Fibroblast of pulmonary artery (primary cell): ENCODE data around the gene OSM.

Experiments
- DNase-seq: peaks from one replicate; pipeline ENCODE4 v3.0.0-alpha.2; 2010; ENCODE audit warnings: low read depth
- H3K4me3 ChIP-seq: replicated peaks from 2 replicates; pipeline ENCODE4 v1.5.1; 2011; ENCODE audit warnings: low read depth, mild to moderate bottlenecking, control low read depth, low read length, moderate library complexity
- CTCF ChIP-seq: IDR thresholded peaks from 2 replicates; pipeline ENCODE4 v1.5.1; 2011; ENCODE audit warnings: mild to moderate bottlenecking, control low read depth, low read length, inconsistent platforms; ENCODE audit errors: missing control alignments

OSM gene

GRCh38 chr22:30277547-30278344 is 11.1 kb upstream of the OSM start:
- peak; percentile 93 for DNase-seq
- no peak for TF ChIP-seq CTCF
- peak overlapping the region; percentile 22 for H3K4me3 ChIP-seq

- no peak overlapping the region for H3K4me3 ChIP-seq
- no peak for TF ChIP-seq CTCF
- no peak for DNase-seq
These were observed 9.4 kb upstream of the OSM start for GRCh38 chr22:30276039-30276438.

GRCh38 chr22:30275625-30276024 is 9.0 kb upstream of the OSM start:
- DNase-seq, result no peak
- no peak overlapping the region for H3K4me3 ChIP-seq
- no peak for TF ChIP-seq CTCF

GRCh38 chr22:30274437-30274812 is 7.8 kb upstream of the OSM start:
- TF ChIP-seq CTCF, result no peak
- DNase-seq, result no peak
- H3K4me3 ChIP-seq, result no peak overlapping the region

- no peak for DNase-seq
- no peak for TF ChIP-seq CTCF
These were observed 7.2 kb upstream of the OSM start for GRCh38 chr22:30273711-30274436.

GRCh38 chr22:30272781-30273601 is 6.3 kb upstream of the OSM start:
- H3K4me3 ChIP-seq, result no peak overlapping the region
- DNase-seq, result no peak
- no peak for TF ChIP-seq CTCF

More at GRCh38 chr22:30273711-30274436, 7.2 kb upstream of the OSM start:
- H3K4me3 ChIP-seq, result no peak overlapping the region
